HL-60 (cell line): ENCODE results near the gene CAP1.

ENCODE experiments used
- POLR2AphosphoS5 ChIP-seq: IDR thresholded peaks from 2 replicates; pipeline ENCODE4 v1.6.1; 2012; ENCODE audit warnings: low read depth
- TF ChIP-seq, protein P1 (sequence below): IDR thresholded peaks from one replicate; pipeline ENCODE4 v1.5.1; 2011; ENCODE audit warnings: low read length, control low read depth, inconsistent platforms; ENCODE audit not compliant: insufficient read depth
- TF ChIP-seq, protein P2 (sequence below): IDR thresholded peaks from 2 replicates; pipeline ENCODE4 v1.6.1; 2012; ENCODE audit warnings: low read depth; ENCODE audit not compliant: insufficient replicate concordance

- TF ChIP-seq, protein P1, sequence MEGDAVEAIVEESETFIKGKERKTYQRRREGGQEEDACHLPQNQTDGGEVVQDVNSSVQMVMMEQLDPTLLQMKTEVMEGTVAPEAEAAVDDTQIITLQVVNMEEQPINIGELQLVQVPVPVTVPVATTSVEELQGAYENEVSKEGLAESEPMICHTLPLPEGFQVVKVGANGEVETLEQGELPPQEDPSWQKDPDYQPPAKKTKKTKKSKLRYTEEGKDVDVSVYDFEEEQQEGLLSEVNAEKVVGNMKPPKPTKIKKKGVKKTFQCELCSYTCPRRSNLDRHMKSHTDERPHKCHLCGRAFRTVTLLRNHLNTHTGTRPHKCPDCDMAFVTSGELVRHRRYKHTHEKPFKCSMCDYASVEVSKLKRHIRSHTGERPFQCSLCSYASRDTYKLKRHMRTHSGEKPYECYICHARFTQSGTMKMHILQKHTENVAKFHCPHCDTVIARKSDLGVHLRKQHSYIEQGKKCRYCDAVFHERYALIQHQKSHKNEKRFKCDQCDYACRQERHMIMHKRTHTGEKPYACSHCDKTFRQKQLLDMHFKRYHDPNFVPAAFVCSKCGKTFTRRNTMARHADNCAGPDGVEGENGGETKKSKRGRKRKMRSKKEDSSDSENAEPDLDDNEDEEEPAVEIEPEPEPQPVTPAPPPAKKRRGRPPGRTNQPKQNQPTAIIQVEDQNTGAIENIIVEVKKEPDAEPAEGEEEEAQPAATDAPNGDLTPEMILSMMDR, result no peak
- no peak for TF ChIP-seq POLR2AphosphoS5
- TF ChIP-seq, protein P2, sequence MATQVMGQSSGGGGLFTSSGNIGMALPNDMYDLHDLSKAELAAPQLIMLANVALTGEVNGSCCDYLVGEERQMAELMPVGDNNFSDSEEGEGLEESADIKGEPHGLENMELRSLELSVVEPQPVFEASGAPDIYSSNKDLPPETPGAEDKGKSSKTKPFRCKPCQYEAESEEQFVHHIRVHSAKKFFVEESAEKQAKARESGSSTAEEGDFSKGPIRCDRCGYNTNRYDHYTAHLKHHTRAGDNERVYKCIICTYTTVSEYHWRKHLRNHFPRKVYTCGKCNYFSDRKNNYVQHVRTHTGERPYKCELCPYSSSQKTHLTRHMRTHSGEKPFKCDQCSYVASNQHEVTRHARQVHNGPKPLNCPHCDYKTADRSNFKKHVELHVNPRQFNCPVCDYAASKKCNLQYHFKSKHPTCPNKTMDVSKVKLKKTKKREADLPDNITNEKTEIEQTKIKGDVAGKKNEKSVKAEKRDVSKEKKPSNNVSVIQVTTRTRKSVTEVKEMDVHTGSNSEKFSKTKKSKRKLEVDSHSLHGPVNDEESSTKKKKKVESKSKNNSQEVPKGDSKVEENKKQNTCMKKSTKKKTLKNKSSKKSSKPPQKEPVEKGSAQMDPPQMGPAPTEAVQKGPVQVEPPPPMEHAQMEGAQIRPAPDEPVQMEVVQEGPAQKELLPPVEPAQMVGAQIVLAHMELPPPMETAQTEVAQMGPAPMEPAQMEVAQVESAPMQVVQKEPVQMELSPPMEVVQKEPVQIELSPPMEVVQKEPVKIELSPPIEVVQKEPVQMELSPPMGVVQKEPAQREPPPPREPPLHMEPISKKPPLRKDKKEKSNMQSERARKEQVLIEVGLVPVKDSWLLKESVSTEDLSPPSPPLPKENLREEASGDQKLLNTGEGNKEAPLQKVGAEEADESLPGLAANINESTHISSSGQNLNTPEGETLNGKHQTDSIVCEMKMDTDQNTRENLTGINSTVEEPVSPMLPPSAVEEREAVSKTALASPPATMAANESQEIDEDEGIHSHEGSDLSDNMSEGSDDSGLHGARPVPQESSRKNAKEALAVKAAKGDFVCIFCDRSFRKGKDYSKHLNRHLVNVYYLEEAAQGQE, result no peak
These were observed 35.7 kb upstream of the CAP1 start for GRCh38 chr1:40004857-40005256.
